ENCODE results near the gene SPACA7. TPM values are rescaled to one million over a fixed set of nuclear protein-coding genes. Genes with fewer than 3 reads are reported as not detected.

SPACA7 gene
- total RNA-seq, 4 donors from 2014 or later, result not detected

DNA sequence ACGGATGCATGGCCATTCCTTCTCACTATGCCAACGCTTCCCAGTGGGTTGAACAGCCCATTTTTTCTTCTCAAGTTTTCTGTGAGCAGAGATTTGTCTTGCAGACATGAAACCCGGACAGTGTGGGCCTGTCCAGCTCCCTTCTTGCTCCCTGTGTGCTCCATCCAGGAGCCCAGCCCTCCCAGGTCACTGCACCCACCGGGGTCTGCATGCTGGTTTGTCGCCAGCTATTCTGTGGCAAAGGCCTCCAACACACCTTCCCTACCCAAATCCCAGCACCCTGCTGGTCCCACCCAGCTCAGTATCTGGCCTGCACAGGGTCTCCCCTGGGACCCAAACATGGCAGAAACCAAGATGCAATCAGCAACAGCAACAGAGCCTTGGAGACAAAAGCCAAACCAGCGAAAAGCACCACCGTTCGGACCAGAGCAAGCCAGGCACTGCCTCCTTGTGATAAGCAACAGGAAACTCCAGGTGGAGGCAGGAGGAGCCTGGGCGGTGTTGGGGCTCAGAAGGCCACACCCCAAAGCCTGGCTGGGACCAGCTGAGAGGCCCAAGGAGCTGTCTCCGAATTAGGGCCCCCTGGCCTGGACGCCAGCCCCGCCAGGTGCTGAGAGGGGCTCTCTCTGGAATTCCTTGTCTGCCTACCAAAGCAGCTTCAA lies 12.2 kb upstream of the SPACA7 start:
- no peak for DNase-seq
- 58% methylated on average over 12 of the region's 12 CpGs; no CpG with 5 or more reads in 1 of the 2 donors for WGBS, 2 donors (ENCODE audit: low coverage in 1 of 2)
- Histone ChIP-seq H3K4me3 (no peak overlapping the region), H3K36me3 (no peaks in the 10 kb centered on the region), H3K27me3 (no peaks in the 10 kb centered on the region), H3K27ac (no peak overlapping the region), H3K9me3 (peaks cover 0 to 4% of the 10 kb centered on the region in 2 donors), H3K4me1 (no peaks in the 10 kb centered on the region)
- no peak for TF ChIP-seq POLR2AphosphoS5 (IDR thresholded peaks at IDR 0.05)
- TF ChIP-seq EP300 (IDR thresholded peaks at IDR 0.05; ENCODE audit: low read depth), result no peak
- TF ChIP-seq, protein P1, sequence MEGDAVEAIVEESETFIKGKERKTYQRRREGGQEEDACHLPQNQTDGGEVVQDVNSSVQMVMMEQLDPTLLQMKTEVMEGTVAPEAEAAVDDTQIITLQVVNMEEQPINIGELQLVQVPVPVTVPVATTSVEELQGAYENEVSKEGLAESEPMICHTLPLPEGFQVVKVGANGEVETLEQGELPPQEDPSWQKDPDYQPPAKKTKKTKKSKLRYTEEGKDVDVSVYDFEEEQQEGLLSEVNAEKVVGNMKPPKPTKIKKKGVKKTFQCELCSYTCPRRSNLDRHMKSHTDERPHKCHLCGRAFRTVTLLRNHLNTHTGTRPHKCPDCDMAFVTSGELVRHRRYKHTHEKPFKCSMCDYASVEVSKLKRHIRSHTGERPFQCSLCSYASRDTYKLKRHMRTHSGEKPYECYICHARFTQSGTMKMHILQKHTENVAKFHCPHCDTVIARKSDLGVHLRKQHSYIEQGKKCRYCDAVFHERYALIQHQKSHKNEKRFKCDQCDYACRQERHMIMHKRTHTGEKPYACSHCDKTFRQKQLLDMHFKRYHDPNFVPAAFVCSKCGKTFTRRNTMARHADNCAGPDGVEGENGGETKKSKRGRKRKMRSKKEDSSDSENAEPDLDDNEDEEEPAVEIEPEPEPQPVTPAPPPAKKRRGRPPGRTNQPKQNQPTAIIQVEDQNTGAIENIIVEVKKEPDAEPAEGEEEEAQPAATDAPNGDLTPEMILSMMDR (IDR thresholded peaks at IDR 0.05), result no peak
- no peak for TF ChIP-seq POLR2A (IDR thresholded peaks at IDR 0.05)
- in situ Hi-C loops (cut with MboI; ENCODE audit: low pct_ligation_motif_present in 1 of 4, low pct_unique_long_range_greater_than_20kb in 1 of 4, low sequenced_read_pairs in 3 of 4), result no loop called here
- intact Hi-C loops (cut with DNase I; ENCODE audit: low total_unique reads), result no loop called here

DNA sequence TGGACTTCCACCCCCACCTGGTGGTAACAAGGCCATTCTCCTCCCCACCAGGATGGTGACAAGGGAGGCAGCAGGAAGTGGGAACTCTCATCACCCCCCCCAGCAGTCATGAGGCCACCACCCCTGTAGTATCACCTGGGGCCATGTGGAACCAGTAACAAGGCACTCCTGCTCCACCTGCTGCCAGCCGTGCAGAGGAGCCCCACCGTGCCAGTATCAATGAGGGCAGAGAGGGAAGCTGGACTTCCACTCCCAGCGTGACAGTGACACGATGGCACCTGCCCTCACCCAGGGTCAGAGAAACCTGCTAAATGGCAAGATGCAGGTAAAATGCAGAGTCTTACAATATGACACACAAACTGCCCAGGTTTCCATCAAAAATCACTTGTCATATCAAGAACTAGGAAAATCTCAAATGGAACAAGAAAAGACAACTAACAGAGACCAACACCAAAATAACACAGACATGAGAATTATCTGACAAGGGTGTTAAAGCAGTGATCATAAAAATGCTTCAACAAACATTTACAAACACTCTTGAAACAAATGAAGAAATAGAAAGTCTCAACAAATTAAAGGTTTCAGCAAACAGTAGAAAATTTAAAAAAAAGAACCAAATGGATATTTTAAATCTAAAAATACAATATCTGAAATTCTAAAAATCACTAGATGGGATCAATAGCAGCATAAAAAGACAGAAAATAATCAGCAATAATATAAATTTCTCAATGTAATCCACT lies 9.1 kb upstream of the SPACA7 start:
- intact Hi-C loops (cut with DNase I; ENCODE audit: low total_unique reads) (no loop called here), in situ Hi-C loops (cut with MboI; ENCODE audit: low pct_ligation_motif_present in 1 of 4, low pct_unique_long_range_greater_than_20kb in 1 of 4, low sequenced_read_pairs in 3 of 4) (no loop called here)
- WGBS, 2 donors (ENCODE audit: low coverage in 1 of 2), result 43 to 81% methylated on average over 2 to 4 of the region's 4 CpGs

GRCh38 chr13:112368883-112369282 lies 7.3 kb upstream of the SPACA7 start:
- 93 to 100% methylated on average over 2 to 8 of the region's 8 CpGs for WGBS, 2 donors (ENCODE audit: low coverage in 1 of 2)
- in situ Hi-C loops (cut with MboI; ENCODE audit: low pct_ligation_motif_present in 1 of 4, low pct_unique_long_range_greater_than_20kb in 1 of 4, low sequenced_read_pairs in 3 of 4), result no loop called here

More for the DNA sequence above, 9.1 kb upstream of the SPACA7 start:
- Histone ChIP-seq H3K27me3 (no peaks in the 10 kb centered on the region), H3K36me3 (no peaks in the 10 kb centered on the region), H3K9me3 (no peaks in the 10 kb centered on the region), H3K27ac (no peak overlapping the region), H3K4me1 (no peaks in the 10 kb centered on the region), H3K4me3 (no peak overlapping the region)
- TF ChIP-seq EP300 (IDR thresholded peaks at IDR 0.05; ENCODE audit: low read depth) (no peak), POLR2AphosphoS5 (IDR thresholded peaks at IDR 0.05) (no peak), POLR2A (IDR thresholded peaks at IDR 0.05) (no peak)
- TF ChIP-seq, protein P1 (IDR thresholded peaks at IDR 0.05), result no peak
- no peak for DNase-seq

GRCh38 chr13:112370311-112370710 lies 5.8 kb upstream of the SPACA7 start:
- in situ Hi-C loops (cut with MboI; ENCODE audit: low pct_ligation_motif_present in 1 of 4, low pct_unique_long_range_greater_than_20kb in 1 of 4, low sequenced_read_pairs in 3 of 4), result no loop called here
- 44 to 70% methylated on average over 2 to 3 of the region's 3 CpGs for WGBS, 2 donors (ENCODE audit: low coverage in 1 of 2)
- Histone ChIP-seq H3K36me3 (no peaks in the 10 kb centered on the region), H3K27me3 (no peaks in the 10 kb centered on the region), H3K9me3 (no peaks in the 10 kb centered on the region), H3K4me1 (no peaks in the 10 kb centered on the region), H3K4me3 (no peak overlapping the region), H3K27ac (no peak overlapping the region)
- DNase-seq, result no peak
- TF ChIP-seq POLR2AphosphoS5 (IDR thresholded peaks at IDR 0.05) (no peak), EP300 (IDR thresholded peaks at IDR 0.05; ENCODE audit: low read depth) (no peak), POLR2A (IDR thresholded peaks at IDR 0.05) (no peak)
- TF ChIP-seq, protein P1 (IDR thresholded peaks at IDR 0.05), result no peak
- intact Hi-C loops (cut with DNase I; ENCODE audit: low total_unique reads), result no loop called here

More at GRCh38 chr13:112368883-112369282, 7.3 kb upstream of the SPACA7 start:
- Histone ChIP-seq H3K9me3 (no peaks in the 10 kb centered on the region), H3K27ac (no peak overlapping the region), H3K4me3 (no peak overlapping the region), H3K36me3 (no peaks in the 10 kb centered on the region), H3K4me1 (no peaks in the 10 kb centered on the region), H3K27me3 (no peaks in the 10 kb centered on the region)
- intact Hi-C loops (cut with DNase I; ENCODE audit: low total_unique reads), result no loop called here
- TF ChIP-seq EP300 (IDR thresholded peaks at IDR 0.05; ENCODE audit: low read depth) (no peak), POLR2A (IDR thresholded peaks at IDR 0.05) (no peak), POLR2AphosphoS5 (IDR thresholded peaks at IDR 0.05) (no peak)
- TF ChIP-seq, protein P1 (IDR thresholded peaks at IDR 0.05), result no peak
- no peak for DNase-seq
